Measurements from ENCODE around the gene ETFDH.
A peak's percentile ranks its signal among the peaks of the same experiment; 100 is the strongest.
"Not testable (repeated sequence)": the region's sequence is repeated elsewhere in the genome, so short reads cannot be mapped to it uniquely, and the experiment has no call there.

The ETFDH gene

DNA sequence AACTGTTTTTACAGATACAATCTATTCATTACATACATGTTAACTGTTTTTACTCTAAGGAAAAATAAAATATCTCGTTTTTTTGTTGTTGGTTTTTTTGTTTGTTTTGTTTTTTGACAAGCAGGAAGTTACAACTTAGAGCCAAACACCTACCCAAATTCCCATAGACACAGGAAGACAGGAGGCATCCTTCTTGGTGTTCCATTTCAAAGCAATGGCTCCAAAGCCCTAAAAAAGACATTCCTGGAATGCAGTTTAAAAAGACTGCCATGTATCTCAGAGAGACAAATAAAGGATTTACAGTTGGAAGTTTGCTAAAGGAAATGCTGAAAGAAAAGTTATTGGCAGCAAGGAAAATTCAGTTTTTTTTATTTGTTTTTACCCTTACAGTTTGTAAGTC lies 16.7 kb downstream of the ETFDH start:
- no peak for DNase-seq
- H4K91ac ChIP-seq (ENCODE audit: low read length) = no peak overlapping the region
- H2BK5ac ChIP-seq (ENCODE audit: low read depth, low read length, poor library complexity, severe bottlenecking) = no peak overlapping the region
- H3K4ac ChIP-seq (ENCODE audit: low read depth in 1 of 2, low read length in 2 of 2) = no peak overlapping the region
- H3K4me2 ChIP-seq (ENCODE audit: low read length, poor library complexity, severe bottlenecking) = no peak overlapping the region
- no peak overlapping the region for H2AK5ac ChIP-seq (ENCODE audit: low read length, severe bottlenecking)
- no peak overlapping the region for H3K9ac ChIP-seq (ENCODE audit: low read length)
- H3K23ac ChIP-seq (ENCODE audit: low read length in 2 of 2) = no peak overlapping the region
- no peak overlapping the region for H2BK15ac ChIP-seq (ENCODE audit: low read depth, poor library complexity, severe bottlenecking)
- no peaks in the 10 kb centered on the region for H3K27me3 ChIP-seq (ENCODE audit: control insufficient read depth in 1 of 2, insufficient read depth in 1 of 2, low read length in 2 of 2)
- H3K4me3 ChIP-seq (ENCODE audit: insufficient read depth in 1 of 2, low read depth in 1 of 2, low read length in 2 of 2) = no peak overlapping the region
- no peak overlapping the region for H4K8ac ChIP-seq (ENCODE audit: low read length)
- no peak overlapping the region for H2AFZ ChIP-seq (ENCODE audit: low read depth, low read length)
- no peak overlapping the region for H3K14ac ChIP-seq (ENCODE audit: low read length in 2 of 2)
- no peak overlapping the region for H3K27ac ChIP-seq (ENCODE audit: low read length, poor library complexity, severe bottlenecking)
- peaks cover 0 to 55% of the 10 kb centered on the region in 2 experiments for H3K36me3 ChIP-seq (ENCODE audit: control insufficient read depth in 1 of 2, insufficient read depth in 2 of 2, low read depth in 1 of 2, low read length in 2 of 2)
- H3K79me1 ChIP-seq (replicated peaks; ENCODE audit: low read length, poor library complexity, severe bottlenecking) = no peaks in the 10 kb centered on the region
- no peaks in the 10 kb centered on the region for H3K4me1 ChIP-seq (ENCODE audit: control insufficient read depth, insufficient read depth, low read depth, low read length)
- no peak overlapping the region for H2BK120ac ChIP-seq (ENCODE audit: low read depth, low read length)
- no peak overlapping the region for H3K18ac ChIP-seq (ENCODE audit: low read depth in 1 of 2, low read length in 2 of 2)
- no CpG with 5 or more reads among the region's 1 CpG for WGBS
- no peaks in the 10 kb centered on the region for H3K9me3 ChIP-seq (ENCODE audit: control insufficient read depth, low read length)
- H2BK12ac ChIP-seq (ENCODE audit: low read length in 2 of 2) = no peak overlapping the region

DNA sequence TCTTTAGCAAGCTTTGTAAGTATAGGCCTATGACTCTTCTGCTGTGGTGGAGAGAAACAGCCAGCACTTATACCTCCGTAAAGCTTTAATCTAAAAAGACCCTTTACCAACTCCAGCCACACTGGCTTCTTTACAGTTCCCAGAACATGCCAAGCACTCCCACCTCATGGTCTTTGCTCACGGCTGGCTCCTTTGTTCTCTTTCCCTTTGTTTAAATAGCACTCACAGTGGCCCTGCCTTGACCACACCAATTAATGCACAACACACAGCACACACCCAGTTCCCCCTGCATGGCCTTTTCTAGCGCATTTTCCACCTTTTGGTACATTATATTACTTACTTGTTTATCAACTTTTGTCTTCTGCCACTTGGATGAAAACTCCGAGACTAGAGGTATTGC lies 32.2 kb downstream of the ETFDH start:
- H2BK15ac ChIP-seq (ENCODE audit: low read depth, poor library complexity, severe bottlenecking) = no peak overlapping the region
- H2AFZ ChIP-seq (ENCODE audit: low read depth, low read length) = no peak overlapping the region
- no peaks in the 10 kb centered on the region for H3K27me3 ChIP-seq (ENCODE audit: control insufficient read depth in 1 of 2, insufficient read depth in 1 of 2, low read length in 2 of 2)
- no peak overlapping the region for H2AK5ac ChIP-seq (ENCODE audit: low read length, severe bottlenecking)
- H2BK12ac ChIP-seq (ENCODE audit: low read length in 2 of 2) = no peak overlapping the region
- H3K9ac ChIP-seq (ENCODE audit: low read length) = no peak overlapping the region
- DNase-seq = no peak
- no peak overlapping the region for H3K18ac ChIP-seq (ENCODE audit: low read depth in 1 of 2, low read length in 2 of 2)
- H2BK5ac ChIP-seq (ENCODE audit: low read depth, low read length, poor library complexity, severe bottlenecking) = no peak overlapping the region
- H3K36me3 ChIP-seq (ENCODE audit: control insufficient read depth in 1 of 2, insufficient read depth in 2 of 2, low read depth in 1 of 2, low read length in 2 of 2) = peaks cover 12 to 76% of the 10 kb centered on the region in 2 experiments
- H3K4ac ChIP-seq (ENCODE audit: low read depth in 1 of 2, low read length in 2 of 2) = no peak overlapping the region
- no peak overlapping the region for H3K4me3 ChIP-seq (ENCODE audit: insufficient read depth in 1 of 2, low read depth in 1 of 2, low read length in 2 of 2)
- H3K4me1 ChIP-seq (ENCODE audit: control insufficient read depth, insufficient read depth, low read depth, low read length) = no peaks in the 10 kb centered on the region
- no peak overlapping the region for H3K14ac ChIP-seq (ENCODE audit: low read length in 2 of 2)
- H3K27ac ChIP-seq (ENCODE audit: low read length, poor library complexity, severe bottlenecking) = no peak overlapping the region
- H4K8ac ChIP-seq (ENCODE audit: low read length) = no peak overlapping the region
- WGBS = 99% methylated on average over 4 of the region's 4 CpGs
- H3K9me3 ChIP-seq (ENCODE audit: control insufficient read depth, low read length) = no peaks in the 10 kb centered on the region
- H2BK120ac ChIP-seq (ENCODE audit: low read depth, low read length) = no peak overlapping the region
- no peaks in the 10 kb centered on the region for H3K79me1 ChIP-seq (replicated peaks; ENCODE audit: low read length, poor library complexity, severe bottlenecking)
- H3K4me2 ChIP-seq (ENCODE audit: low read length, poor library complexity, severe bottlenecking) = no peak overlapping the region
- H3K23ac ChIP-seq (ENCODE audit: low read length in 2 of 2) = no peak overlapping the region
- H4K91ac ChIP-seq (ENCODE audit: low read length) = no peak overlapping the region

DNA sequence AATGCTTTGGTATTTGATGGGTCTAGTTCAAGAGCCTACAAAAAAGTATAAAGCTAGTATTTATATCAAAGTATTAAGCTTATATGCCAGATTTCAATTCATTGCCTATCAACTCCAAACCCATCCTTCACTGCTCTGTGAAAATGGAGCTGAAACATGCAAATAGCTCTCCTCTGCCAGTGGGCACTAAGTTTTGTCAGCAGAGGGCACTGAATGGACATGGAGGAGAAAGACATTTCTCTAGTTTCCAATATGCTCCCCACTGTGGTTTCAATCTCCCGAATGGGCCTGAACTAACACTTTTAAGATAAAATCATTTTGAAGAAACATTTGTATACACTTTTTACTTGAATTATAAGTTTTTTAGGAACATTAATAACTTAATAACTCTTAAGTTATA lies 38.7 kb downstream of the ETFDH start:
- Histone ChIP-seq H3K36me3 (ENCODE audit: control insufficient read depth in 1 of 2, insufficient read depth in 2 of 2, low read depth in 1 of 2, low read length in 2 of 2) (peaks cover 14 to 93% of the 10 kb centered on the region in 2 experiments), H3K79me1 (replicated peaks; ENCODE audit: low read length, poor library complexity, severe bottlenecking) (peaks cover 2% of the 10 kb centered on the region), H3K4me3 (ENCODE audit: insufficient read depth in 1 of 2, low read depth in 1 of 2, low read length in 2 of 2) (no peak overlapping the region), H3K27me3 (ENCODE audit: control insufficient read depth in 1 of 2, insufficient read depth in 1 of 2, low read length in 2 of 2) (no peaks in the 10 kb centered on the region), H3K23ac (ENCODE audit: low read length in 2 of 2) (no peak overlapping the region), H2BK5ac (ENCODE audit: low read depth, low read length, poor library complexity, severe bottlenecking) (no peak overlapping the region), H4K8ac (ENCODE audit: low read length) (no peak overlapping the region), H2BK15ac (ENCODE audit: low read depth, poor library complexity, severe bottlenecking) (no peak overlapping the region), H3K9me3 (ENCODE audit: control insufficient read depth, low read length) (no peaks in the 10 kb centered on the region), H3K18ac (ENCODE audit: low read depth in 1 of 2, low read length in 2 of 2) (no peak overlapping the region), H4K91ac (ENCODE audit: low read length) (no peak overlapping the region), H2AK5ac (ENCODE audit: low read length, severe bottlenecking) (no peak overlapping the region), H2BK120ac (ENCODE audit: low read depth, low read length) (no peak overlapping the region), H3K9ac (ENCODE audit: low read length) (no peak overlapping the region), H3K4me1 (ENCODE audit: control insufficient read depth, insufficient read depth, low read depth, low read length) (no peaks in the 10 kb centered on the region), H2BK12ac (ENCODE audit: low read length in 2 of 2) (no peak overlapping the region), H3K27ac (ENCODE audit: low read length, poor library complexity, severe bottlenecking) (no peak overlapping the region), H2AFZ (ENCODE audit: low read depth, low read length) (no peak overlapping the region), H3K14ac (ENCODE audit: low read length in 2 of 2) (no peak overlapping the region), H3K4ac (ENCODE audit: low read depth in 1 of 2, low read length in 2 of 2) (no peak overlapping the region), H3K4me2 (ENCODE audit: low read length, poor library complexity, severe bottlenecking) (no peak overlapping the region)
- no CpG with 5 or more reads among the region's 1 CpG for WGBS
- peak; percentile 20 for DNase-seq

DNA sequence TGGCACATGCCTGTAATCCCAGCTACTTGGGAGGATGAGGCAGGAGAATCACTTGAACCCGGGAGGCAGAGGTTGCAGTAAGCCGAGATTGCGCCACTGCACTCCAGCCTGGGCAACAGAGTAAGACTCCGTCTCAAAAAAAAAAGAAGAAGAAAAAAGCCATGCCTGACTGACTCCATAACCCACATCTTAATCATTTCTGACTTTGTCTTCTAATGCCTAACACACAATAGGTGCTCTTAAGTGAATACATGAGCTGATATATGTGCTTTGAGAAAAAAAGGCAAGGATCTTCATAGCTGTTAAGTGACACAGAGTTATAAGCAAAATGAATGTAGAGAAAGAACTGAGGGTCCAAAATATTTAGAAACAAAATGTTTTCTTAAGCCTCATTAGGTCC lies 40.5 kb downstream of the ETFDH start:
- H3K4me1 ChIP-seq (ENCODE audit: control insufficient read depth, insufficient read depth, low read depth, low read length); DNase-seq; H3K23ac ChIP-seq (ENCODE audit: low read length in 2 of 2); H2BK5ac ChIP-seq (ENCODE audit: low read depth, low read length, poor library complexity, severe bottlenecking); H3K9me3 ChIP-seq (ENCODE audit: control insufficient read depth, low read length); H3K14ac ChIP-seq (ENCODE audit: low read length in 2 of 2); H4K91ac ChIP-seq (ENCODE audit: low read length); H3K4me3 ChIP-seq (ENCODE audit: insufficient read depth in 1 of 2, low read depth in 1 of 2, low read length in 2 of 2); H3K4ac ChIP-seq (ENCODE audit: low read depth in 1 of 2, low read length in 2 of 2); H3K27me3 ChIP-seq (ENCODE audit: control insufficient read depth in 1 of 2, insufficient read depth in 1 of 2, low read length in 2 of 2); H3K9ac ChIP-seq (ENCODE audit: low read length); H3K4me2 ChIP-seq (ENCODE audit: low read length, poor library complexity, severe bottlenecking); H3K79me1 ChIP-seq (replicated peaks; ENCODE audit: low read length, poor library complexity, severe bottlenecking); H3K27ac ChIP-seq (ENCODE audit: low read length, poor library complexity, severe bottlenecking); H2BK120ac ChIP-seq (ENCODE audit: low read depth, low read length); H2AFZ ChIP-seq (ENCODE audit: low read depth, low read length); H4K8ac ChIP-seq (ENCODE audit: low read length); H3K18ac ChIP-seq (ENCODE audit: low read depth in 1 of 2, low read length in 2 of 2); H2BK12ac ChIP-seq (ENCODE audit: low read length in 2 of 2); H2BK15ac ChIP-seq (ENCODE audit: low read depth, poor library complexity, severe bottlenecking); H2AK5ac ChIP-seq (ENCODE audit: low read length, severe bottlenecking): not testable (repeated sequence)
- WGBS = 91% methylated on average over 3 of the region's 4 CpGs
- H3K36me3 ChIP-seq (ENCODE audit: control insufficient read depth in 1 of 2, insufficient read depth in 2 of 2, low read depth in 1 of 2, low read length in 2 of 2) = peaks cover 18 to 91% of the 10 kb centered on the region in 2 experiments
